Stomach (tissue), 4 donors: Measurements from ENCODE around the gene SMAD7.

Experiments
- CTCF ChIP-seq, 7 experiments: fragments of 450-650 bp in 4 of 7; fragments of 200-600 bp in 3 of 7; sonication (generic) in 3 of 7; IDR thresholded peaks; one replicate each; pipeline ENCODE4 v1.5.1; 2016 to 2019; ENCODE audit warnings: antibody characterized with exemption in 7 of 7, control low read depth in 2 of 7, mild to moderate bottlenecking in 1 of 7
- EP300 ChIP-seq: sonication (generic); formaldehyde crosslinking; IDR thresholded peaks from one replicate; pipeline ENCODE4 v1.6.1; 2017; ENCODE audit warnings: antibody characterized with exemption
- POLR2A ChIP-seq, 4 donors: fragments of 450-650 bp; IDR thresholded peaks; one replicate each; pipeline ENCODE4 v1.6.1; 2016; ENCODE audit warnings: antibody characterized with exemption in 4 of 4, control low read depth in 2 of 4, mild to moderate bottlenecking in 1 of 4, moderate library complexity in 1 of 4
- POLR2AphosphoS5 ChIP-seq, 3 donors: sonication (generic); formaldehyde crosslinking; IDR thresholded peaks; one replicate each; pipeline ENCODE4 v1.6.1; 2016; ENCODE audit warnings: antibody characterized with exemption in 3 of 3

- TF ChIP-seq CTCF (IDR thresholded peaks at IDR 0.05) = no peak
- no peak for TF ChIP-seq EP300
- no peak for TF ChIP-seq POLR2A (IDR thresholded peaks at IDR 0.05)
- TF ChIP-seq POLR2AphosphoS5 (IDR thresholded peaks at IDR 0.05) = no peak
Measured at GRCh38 chr18:48996041-48996440, 45.3 kb upstream of the SMAD7 start.
